Activated naive CD8-positive, alpha-beta T cell treated with anti-CD3 and anti-CD28 coated beads for 36 hours (primary cell): ENCODE results near the gene TFPT. TPM values are rescaled to one million over a fixed set of nuclear protein-coding genes. Genes with fewer than 3 reads are reported as not detected.
"Not testable (repeated sequence)": the region's sequence is repeated elsewhere in the genome, so short reads cannot be mapped to it uniquely, and the experiment has no call there.

Experiments
- DNase-seq: peaks from one replicate; pipeline ENCODE4 v3.0.0; 2021
- H3K27ac Mint-ChIP-seq: one replicate; pipeline ENCODE4 v1.8.0; 2022; ENCODE audit warnings: mild to moderate bottlenecking, moderate library complexity, mixed read lengths
- H3K27me3 Mint-ChIP-seq: one replicate; pipeline ENCODE4 v1.8.0; 2022; ENCODE audit warnings: mild to moderate bottlenecking, mixed read lengths
- H3K36me3 Mint-ChIP-seq: one replicate; pipeline ENCODE4 v1.8.0; 2021; ENCODE audit warnings: mild to moderate bottlenecking, mixed read lengths
- H3K4me1 Mint-ChIP-seq: one replicate; pipeline ENCODE4 v1.8.0; 2021; ENCODE audit warnings: mixed read lengths
- H3K4me3 Mint-ChIP-seq: one replicate; pipeline ENCODE4 v1.8.0; 2022; ENCODE audit warnings: mild to moderate bottlenecking, moderate library complexity, mixed read lengths
- H3K9me3 Mint-ChIP-seq: one replicate; pipeline ENCODE4 v1.8.0; 2022; ENCODE audit warnings: mixed read lengths
- total RNA-seq, 2 experiments: library from RNA; stranded (reverse); gene quantifications; one replicate each; pipeline ENCODE4 v1.2.3, GENCODE V29; 2021

Gene TFPT
- total RNA-seq, 2 experiments from 2014 or later, result 33.3 to 38.5 TPM

DNA sequence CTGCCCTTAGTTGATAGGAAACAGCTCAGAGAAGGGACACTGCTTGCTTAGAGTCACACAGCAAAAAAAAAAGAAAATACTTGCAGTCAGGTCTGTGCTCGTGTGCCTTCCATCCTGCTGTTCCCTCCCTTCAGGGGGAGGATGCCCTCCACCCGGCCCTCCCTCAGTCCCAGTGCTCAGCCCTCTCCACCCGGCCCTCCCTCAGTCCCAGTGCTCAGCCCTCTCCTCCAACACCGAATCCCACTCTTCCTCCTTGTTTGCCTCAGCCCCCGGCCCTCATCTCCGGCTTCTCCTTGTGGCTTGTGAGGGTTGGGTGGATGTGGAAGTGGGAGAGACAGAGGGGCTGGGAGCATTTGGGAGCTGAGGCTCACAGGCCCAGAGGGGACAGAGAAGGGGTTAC, 5.8 kb downstream of the TFPT start:
- no peak overlapping the region for H3K27ac Mint-ChIP-seq
- peaks cover 22% of the 10 kb centered on the region for H3K4me1 Mint-ChIP-seq
- no peaks in the 10 kb centered on the region for H3K27me3 Mint-ChIP-seq
- H3K9me3 Mint-ChIP-seq, result no peaks in the 10 kb centered on the region
- H3K4me3 Mint-ChIP-seq, result no peak overlapping the region
- DNase-seq, result no peak
- peaks cover 32% of the 10 kb centered on the region for H3K36me3 Mint-ChIP-seq

DNA sequence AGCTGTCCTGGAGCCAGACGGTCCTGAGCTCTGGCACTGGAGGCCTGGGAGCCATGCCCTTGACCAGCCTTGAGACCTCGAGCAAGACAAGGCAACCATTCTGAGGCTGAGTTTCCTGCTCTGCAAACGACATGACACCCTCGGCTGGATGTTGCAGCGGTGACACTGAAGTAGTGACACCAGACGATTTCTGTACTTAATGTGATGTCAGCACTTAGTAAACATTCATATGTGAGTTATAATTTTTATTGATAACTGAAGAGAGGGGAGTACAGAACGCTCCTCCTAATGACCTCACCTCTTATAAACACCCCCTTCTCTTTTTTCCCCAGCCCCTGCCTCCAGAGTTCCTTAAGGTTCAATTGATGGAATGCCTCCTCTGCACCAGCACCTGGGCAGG, 7.0 kb downstream of the TFPT start:
- DNase-seq, result no peak
- Mint-ChIP-seq H3K27ac (no peak overlapping the region), H3K4me1 (peaks cover 21% of the 10 kb centered on the region), H3K36me3 (peaks cover 29% of the 10 kb centered on the region), H3K27me3 (no peaks in the 10 kb centered on the region), H3K4me3 (no peak overlapping the region), H3K9me3 (no peaks in the 10 kb centered on the region)

DNA sequence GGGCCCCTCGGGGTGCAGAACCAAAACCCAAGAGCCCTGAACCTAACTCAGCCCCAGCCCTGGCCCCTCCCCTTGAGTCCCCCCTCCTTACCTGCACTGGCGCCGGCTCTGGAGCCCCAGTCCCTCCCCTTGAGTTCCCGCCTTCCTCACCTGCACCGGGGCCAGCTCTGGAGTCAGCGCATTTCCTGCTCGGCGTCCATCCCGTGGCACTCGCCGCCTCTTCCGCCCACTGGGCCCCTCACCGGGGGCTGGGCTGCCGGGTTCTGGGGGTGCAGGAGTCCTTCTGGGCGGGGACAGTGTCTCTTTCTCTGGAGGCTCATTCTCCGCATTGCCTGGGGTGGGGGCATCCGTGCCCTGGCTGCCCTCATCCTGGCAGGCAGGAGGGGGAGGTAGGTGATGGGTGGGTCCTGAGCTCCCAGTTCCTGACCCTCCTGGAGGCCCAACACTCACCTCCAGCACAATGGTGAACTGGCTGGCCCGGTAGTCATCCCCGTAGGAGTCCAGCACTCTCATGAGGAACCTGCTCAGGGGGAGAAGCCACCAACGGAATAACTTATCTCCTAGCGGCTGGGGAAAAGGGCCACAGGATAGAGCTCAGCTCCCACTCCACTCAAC, 7.5 kb downstream of the TFPT start:
- Mint-ChIP-seq H3K4me3 (no peak overlapping the region), H3K4me1 (peaks cover 20% of the 10 kb centered on the region), H3K36me3 (peaks cover 25% of the 10 kb centered on the region), H3K9me3 (no peaks in the 10 kb centered on the region), H3K27me3 (no peaks in the 10 kb centered on the region), H3K27ac (no peak overlapping the region)
- DNase-seq, result no peak

DNA sequence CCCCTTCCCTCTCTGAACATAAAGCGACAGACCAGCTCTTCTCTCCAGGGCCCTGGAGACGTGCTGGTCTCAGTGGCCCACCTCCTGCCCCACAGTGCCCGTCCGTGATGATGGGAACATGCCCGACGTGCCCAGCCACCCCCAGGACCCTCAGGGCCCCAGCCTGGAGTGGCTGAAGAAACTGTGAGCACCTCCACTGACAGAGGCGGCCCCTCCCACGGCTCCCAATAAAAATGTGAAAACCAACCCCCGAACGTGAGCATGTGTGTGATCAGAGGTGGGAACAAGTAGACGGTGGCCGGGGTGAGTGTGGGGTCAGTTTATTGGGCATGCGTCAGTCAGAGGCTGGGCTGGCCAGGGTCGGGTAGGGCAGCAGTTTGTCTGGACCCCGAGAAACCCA, 8.7 kb downstream of the TFPT start:
- H3K4me1 Mint-ChIP-seq, result peaks cover 22% of the 10 kb centered on the region
- DNase-seq, result no peak
- no peak overlapping the region for H3K27ac Mint-ChIP-seq

DNA sequence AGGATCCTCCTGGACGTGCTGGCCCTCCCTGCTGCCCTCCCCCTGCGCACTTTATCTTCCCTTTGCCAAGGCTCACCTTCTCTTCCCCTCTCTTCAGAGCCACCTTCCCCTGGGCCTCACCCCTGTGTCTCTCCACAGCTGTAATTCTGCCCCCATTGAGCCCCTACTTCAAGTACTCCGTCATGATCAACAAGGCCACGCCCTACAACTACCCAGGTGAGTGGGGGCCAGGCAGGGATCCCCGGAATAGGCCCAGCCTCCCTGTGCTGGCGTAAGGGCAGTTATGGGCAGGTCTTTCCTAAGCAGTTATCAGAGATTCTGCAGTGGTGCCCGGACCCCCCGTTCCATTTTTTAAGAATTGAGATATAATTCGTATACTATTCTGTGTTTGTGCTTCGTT, 9.7 kb downstream of the TFPT start:
- Mint-ChIP-seq H3K4me3 (peak overlapping the region; percentile 40), H3K9me3 (no peaks in the 10 kb centered on the region), H3K27me3 (no peaks in the 10 kb centered on the region), H3K27ac (no peak overlapping the region), H3K36me3 (peaks cover 18% of the 10 kb centered on the region), H3K4me1 (peaks cover 21% of the 10 kb centered on the region)
- DNase-seq, result no peak

More for the DNA sequence above, 8.7 kb downstream of the TFPT start:
- Mint-ChIP-seq H3K4me3 (no peak overlapping the region), H3K36me3 (peaks cover 19% of the 10 kb centered on the region), H3K9me3 (no peaks in the 10 kb centered on the region), H3K27me3 (no peaks in the 10 kb centered on the region)

DNA sequence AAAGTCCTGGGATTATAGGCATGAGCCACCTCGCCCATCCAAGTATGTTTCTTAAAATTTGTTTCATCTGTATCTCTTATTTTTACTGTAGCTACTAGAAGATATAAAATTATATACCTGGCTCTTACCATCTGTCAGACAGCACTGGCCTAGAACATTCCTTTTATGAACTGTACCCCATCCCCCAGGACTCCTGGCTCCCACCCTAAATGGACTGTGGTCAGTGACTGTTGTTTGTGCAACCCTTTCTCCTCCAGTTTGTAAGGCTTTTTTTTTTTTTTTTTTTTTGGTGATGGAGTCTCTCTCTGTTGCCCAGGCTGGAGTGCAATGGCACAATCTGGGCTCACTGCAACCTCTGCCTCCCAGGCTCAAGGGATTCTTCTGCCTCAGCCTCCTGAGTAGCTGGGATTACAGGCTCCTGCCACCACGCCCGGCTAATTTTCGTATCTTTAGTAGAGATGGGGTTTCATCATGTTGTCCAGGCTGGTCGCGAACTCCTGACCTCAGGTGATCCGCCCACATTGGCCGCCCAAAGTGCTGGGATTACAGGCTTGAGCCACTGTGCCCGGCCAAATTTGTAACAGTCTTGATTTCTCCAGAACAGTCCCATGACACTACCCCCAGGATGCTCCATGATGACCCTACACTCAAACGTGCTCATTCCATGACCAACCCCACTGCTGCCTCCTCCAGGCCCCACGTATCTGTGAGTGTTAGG, 10.3 kb downstream of the TFPT start:
- Mint-ChIP-seq H3K4me3 (peak overlapping the region; percentile 25), H3K36me3 (peaks cover 14% of the 10 kb centered on the region), H3K9me3 (no peaks in the 10 kb centered on the region), H3K4me1 (peaks cover 18% of the 10 kb centered on the region), H3K27ac (no peak overlapping the region), H3K27me3 (no peaks in the 10 kb centered on the region)
- no peak for DNase-seq

DNA sequence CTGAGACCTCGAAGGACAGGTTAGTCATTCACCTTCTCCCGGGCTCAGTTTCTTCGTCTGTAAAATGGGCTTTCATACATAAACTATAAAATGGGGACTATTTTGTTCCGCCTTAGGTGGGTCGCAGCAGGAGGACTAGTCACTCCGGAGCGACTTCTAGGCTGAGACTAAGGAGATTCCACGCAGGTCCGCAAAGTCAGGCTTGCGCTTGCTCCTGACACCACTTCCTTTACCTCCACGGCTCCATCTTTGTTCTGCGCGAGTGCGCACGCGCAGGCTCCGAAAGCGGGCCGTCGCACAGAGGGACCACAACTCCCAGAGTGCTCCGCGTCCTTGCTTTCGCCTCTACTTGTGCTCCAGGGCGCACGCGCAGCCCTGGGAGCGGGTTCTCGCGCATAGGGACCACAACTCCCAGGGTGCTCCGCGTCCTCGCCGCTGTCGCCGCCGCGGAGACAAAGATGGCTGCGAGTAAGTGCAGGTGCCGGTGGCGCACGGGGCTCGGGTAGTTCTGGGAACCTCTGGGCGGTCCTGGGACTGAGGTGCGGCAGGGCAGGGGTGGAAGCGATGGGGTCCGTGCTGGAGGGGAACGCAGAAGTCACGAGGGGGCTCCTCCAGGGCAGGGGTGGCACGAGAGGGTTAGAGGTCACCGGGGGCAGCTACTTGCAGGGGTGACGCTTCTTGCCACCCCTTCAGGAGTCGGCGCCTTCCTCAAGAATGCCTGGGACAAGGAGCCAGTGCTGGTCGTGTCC, 12.9 kb downstream of the TFPT start, which contains the start of gene NDUFA3:
Gene NDUFA3, plus strand, starts transcription at position 435 of the 749 bp plus-strand sequence. Its CDS starts 24 bp downstream, at position 459.
- no peaks in the 10 kb centered on the region for H3K9me3 Mint-ChIP-seq
- peaks cover 17% of the 10 kb centered on the region for H3K4me1 Mint-ChIP-seq

DNA sequence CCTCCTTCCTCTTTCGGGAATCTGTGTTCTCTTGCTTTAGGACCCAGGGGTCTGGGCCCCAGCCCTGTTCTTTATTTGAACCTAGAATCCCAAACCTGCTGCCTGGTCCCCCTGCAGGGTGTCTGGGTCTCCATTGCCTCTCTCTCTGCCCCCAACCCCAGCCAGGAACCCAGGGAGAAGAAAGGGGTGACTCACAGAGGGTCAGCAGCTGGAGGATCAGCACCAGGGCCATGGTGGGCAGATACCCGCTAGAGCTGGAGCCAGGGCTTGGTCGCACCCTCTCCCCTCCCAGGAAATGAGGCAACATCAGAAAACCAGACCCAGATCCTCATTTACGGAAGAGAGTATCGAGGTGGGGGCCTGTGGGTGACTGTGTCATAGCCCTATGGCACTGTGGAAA, 14.9 kb downstream of the TFPT start, which contains the start of gene OSCAR:
Gene OSCAR, minus strand, starts transcription at position 243 of the 400 bp plus-strand sequence. Its CDS starts 11 bp downstream, at position 232.
- peaks cover 14% of the 10 kb centered on the region for H3K27me3 Mint-ChIP-seq
- DNase-seq, result no peak
- H3K27ac Mint-ChIP-seq, result no peak within 1 kb of the TSS
- H3K36me3 Mint-ChIP-seq, result peaks cover 2% of the 10 kb centered on the region
- H3K4me3 Mint-ChIP-seq, result peak within 1 kb of the TSS; percentile 51
- H3K4me1 Mint-ChIP-seq, result peaks cover 21% of the 10 kb centered on the region
- no peaks in the 10 kb centered on the region for H3K9me3 Mint-ChIP-seq

More for the DNA sequence above, 12.9 kb downstream of the TFPT start, which contains the start of gene NDUFA3:
- no peaks in the 10 kb centered on the region for H3K27me3 Mint-ChIP-seq
- peak within 1 kb of the TSS; percentile 98 for H3K27ac Mint-ChIP-seq
- peak; percentile 98 for DNase-seq
- H3K4me3 Mint-ChIP-seq, result peak within 1 kb of the TSS; percentile 100
- H3K36me3 Mint-ChIP-seq, result peaks cover 13% of the 10 kb centered on the region

DNA sequence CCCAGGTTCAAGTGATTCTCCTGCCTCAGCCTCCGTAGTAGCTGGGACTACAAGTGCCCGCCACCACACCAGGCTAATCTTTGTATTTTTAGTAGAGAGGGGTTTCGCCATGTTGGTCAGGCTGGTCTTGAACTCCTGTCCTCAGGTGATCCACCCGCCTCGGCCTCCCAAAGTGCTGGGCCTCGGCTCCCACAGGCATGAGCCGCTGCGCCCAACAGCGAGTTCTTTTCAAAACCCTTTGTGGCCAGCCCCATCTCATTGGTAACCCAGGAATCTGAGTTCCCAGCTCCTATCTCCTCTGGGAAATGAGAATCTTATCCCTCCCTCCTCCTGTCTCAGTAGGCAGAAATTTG, 15.6 kb downstream of the TFPT start:
- not testable (repeated sequence) for H3K9me3 Mint-ChIP-seq, DNase-seq, H3K36me3 Mint-ChIP-seq, H3K4me3 Mint-ChIP-seq, H3K27ac Mint-ChIP-seq
- H3K27me3 Mint-ChIP-seq, result peaks cover 20% of the 10 kb centered on the region
- H3K4me1 Mint-ChIP-seq, result peaks cover 18% of the 10 kb centered on the region

DNA sequence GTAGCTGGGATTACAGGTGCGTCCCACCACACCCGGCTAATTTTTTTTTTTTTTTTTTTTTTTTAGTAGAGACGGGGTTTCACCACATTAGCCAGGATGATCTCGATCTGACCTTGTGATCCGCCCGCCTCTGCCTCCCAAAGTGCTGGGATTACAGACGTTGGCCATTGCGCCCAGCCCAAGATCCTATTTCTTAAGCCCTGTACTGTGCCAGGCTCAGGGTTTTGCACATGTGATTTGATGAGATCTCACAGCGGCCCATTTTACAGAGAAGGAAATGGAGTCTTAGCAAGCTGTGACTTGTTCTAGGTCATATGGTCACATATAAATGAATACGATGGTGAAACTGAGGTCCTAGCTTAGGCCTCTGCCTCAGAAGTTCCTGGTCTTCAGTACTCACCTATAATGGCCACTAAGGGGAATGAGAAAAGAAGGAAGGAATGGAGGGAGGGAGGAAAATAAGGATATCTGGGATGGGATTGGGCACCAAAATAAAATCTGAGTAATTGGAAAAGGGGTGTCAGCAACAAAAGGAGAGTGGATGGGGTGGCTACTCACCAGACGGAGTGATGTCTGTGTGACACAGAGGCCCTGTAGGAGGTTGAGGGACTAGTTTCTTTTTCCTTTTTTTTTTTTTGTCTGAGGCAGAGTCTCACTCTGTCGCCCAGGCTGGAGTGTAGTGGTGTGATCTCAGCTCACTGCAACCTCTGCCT, 16.1 kb downstream of the TFPT start:
- no peak overlapping the region for H3K27ac Mint-ChIP-seq
- no peaks in the 10 kb centered on the region for H3K9me3 Mint-ChIP-seq
- no peak overlapping the region for H3K4me3 Mint-ChIP-seq
- DNase-seq, result no peak
- H3K27me3 Mint-ChIP-seq, result peaks cover 26% of the 10 kb centered on the region
- H3K4me1 Mint-ChIP-seq, result peaks cover 17% of the 10 kb centered on the region
- no peaks in the 10 kb centered on the region for H3K36me3 Mint-ChIP-seq

DNA sequence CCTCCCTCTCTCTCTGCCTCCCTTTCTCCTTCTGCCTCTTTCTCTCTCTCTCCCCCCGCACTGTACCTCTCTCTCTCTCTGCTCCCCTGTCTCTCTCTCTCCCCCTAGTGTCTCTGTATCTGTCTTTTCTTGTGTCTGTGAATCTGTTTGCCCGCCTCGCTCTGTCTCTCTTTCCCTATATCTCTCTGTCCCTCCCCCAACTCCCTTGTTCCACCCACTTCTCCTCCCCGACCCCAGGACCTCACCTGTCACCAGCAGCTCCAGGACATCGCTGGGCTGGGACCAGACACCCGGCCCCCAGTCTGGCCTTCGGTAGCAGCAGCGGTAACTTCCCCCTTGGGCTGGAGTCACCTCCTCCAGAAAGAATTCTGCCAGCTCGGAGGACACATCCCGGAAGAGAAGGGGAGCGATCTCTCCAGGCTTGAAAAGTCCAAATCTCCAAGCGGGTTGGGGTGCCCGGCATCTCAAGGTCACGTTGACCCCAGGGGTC, 18.8 kb downstream of the TFPT start:
- Mint-ChIP-seq H3K4me3 (peak overlapping the region; percentile 7), H3K4me1 (peaks cover 7% of the 10 kb centered on the region), H3K27me3 (peaks cover 45% of the 10 kb centered on the region), H3K27ac (no peak overlapping the region), H3K9me3 (peaks cover 2% of the 10 kb centered on the region), H3K36me3 (no peaks in the 10 kb centered on the region)
- no peak for DNase-seq

DNA sequence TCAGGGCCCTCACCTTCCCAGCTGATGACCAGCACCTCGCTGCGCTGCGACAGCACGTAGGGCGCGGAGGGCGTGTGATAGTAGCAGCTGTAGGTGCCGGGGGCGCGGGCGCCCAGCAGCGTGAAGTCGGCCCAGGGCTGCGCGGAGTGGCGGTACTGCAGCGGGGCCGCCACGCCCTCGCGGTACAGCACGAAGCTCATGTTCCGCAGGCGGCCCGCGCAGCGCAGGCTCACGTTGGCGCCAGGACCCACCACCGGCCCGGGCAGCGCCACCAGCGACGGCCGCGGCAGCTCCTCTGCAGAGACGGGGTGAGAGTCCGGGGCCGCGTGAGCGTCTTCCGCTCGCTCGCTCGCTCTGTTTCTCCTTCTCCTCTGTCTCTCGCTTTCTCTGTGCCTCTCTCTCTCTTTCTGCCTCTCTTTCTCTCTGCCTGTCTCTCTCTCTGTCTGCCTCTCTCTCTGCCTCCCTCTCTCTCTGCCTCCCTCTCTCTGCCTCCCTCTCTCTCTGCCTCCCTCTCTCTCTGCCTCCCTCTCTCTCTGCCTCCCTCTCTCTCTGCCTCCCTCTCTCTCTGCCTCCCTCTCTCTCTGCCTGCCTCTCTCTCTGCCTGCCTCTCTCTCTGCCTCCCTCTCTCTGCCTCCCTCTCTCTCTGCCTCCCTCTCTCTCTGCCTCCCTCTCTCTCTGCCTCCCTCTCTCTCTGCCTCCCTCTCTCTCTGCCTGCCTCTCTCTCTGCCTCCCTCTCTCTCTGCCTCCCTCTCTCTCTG, 19.4 kb downstream of the TFPT start:
- not testable (repeated sequence) for H3K9me3 Mint-ChIP-seq, H3K27ac Mint-ChIP-seq, H3K4me1 Mint-ChIP-seq, H3K36me3 Mint-ChIP-seq
- peak overlapping the region; percentile 55 for H3K4me3 Mint-ChIP-seq
- DNase-seq, result peak; percentile 65
- H3K27me3 Mint-ChIP-seq, result peaks cover 51% of the 10 kb centered on the region

DNA sequence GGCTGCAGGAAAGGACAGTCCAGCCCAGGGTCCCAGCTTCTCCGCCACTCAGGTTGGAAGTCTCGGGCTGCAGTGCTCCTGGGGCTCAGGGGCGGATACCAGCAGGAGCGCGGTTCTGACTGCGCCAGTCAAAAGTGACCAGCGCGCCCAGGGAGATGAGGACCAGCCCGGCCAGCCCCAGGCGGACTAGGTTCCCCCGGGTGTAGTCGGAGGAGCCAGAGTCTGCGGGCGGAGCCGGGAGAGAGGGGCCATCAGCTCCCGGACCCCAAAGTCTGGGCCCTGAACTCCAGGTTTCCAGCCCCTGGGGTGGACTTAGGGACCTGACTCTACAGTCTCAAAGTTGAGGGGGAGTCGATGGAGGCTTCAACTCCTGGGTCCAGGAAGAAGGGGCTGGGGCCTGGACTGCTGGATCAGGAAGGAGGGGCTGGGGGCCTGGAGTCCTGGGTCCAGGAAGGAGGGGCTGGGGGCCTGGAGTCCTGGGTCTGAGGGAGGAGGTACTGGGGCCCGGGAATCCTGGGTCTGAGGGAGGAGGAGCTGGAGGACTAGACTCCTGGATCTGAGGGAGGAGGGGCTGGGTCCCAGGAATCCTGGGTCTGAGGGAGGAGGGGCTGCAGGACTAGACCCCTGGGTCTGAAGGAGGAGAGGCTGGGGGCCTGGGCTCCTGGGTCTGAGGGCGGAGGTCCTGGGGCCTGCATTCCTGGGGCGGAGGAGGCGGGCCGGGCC, 20.2 kb downstream of the TFPT start:
- Mint-ChIP-seq H3K36me3 (no peaks in the 10 kb centered on the region), H3K27me3 (peaks cover 54% of the 10 kb centered on the region), H3K4me1 (peaks cover 7% of the 10 kb centered on the region), H3K4me3 (no peak overlapping the region), H3K27ac (no peak overlapping the region), H3K9me3 (peaks cover 2% of the 10 kb centered on the region)
- DNase-seq, result no peak
